ENCODE measurements around the gene DUSP1. TPM values are rescaled to one million over a fixed set of nuclear protein-coding genes. Genes with fewer than 3 reads are reported as not detected.

DUSP1 gene, protein sequence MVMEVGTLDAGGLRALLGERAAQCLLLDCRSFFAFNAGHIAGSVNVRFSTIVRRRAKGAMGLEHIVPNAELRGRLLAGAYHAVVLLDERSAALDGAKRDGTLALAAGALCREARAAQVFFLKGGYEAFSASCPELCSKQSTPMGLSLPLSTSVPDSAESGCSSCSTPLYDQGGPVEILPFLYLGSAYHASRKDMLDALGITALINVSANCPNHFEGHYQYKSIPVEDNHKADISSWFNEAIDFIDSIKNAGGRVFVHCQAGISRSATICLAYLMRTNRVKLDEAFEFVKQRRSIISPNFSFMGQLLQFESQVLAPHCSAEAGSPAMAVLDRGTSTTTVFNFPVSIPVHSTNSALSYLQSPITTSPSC
- polyA plus RNA-seq: 11.2 and 16.6 TPM in 2 replicates

GRCh38 chr5:172770675-172771438 is at the start of gene DUSP1:
DUSP1 (minus strand) TSS chr5:172771195; CDS start chr5:172770952, 243 bp downstream.

Other genes with a start within 250 kb of the DUSP1 start
- gene NEURL1B, start 129.9 kb downstream of the DUSP1 start, polyA plus RNA-seq: not detected in 2 replicates
- gene ERGIC1, start 63.1 kb upstream of the DUSP1 start, polyA plus RNA-seq: 4.6 and 7.1 TPM in 2 replicates
- 207 and 233 TPM in 2 replicates for gene RPL26L1, start 188.2 kb upstream of the DUSP1 start, polyA plus RNA-seq
- 94.1 and 102 TPM in 2 replicates for gene ATP6V0E1, start 212.6 kb upstream of the DUSP1 start, polyA plus RNA-seq